HG03558 (cell line): ENCODE data around the gene PRKAR1B.

Experiments
- ATAC-seq: cut with Tn5 transposase; IDR thresholded peaks from one replicate; pipeline ENCODE4 v1.9.1; 2021; ENCODE audit warnings: moderate number of reproducible peaks; ENCODE audit not compliant: unreplicated experiment; ENCODE audit errors: extremely low read depth

PRKAR1B gene

DNA sequence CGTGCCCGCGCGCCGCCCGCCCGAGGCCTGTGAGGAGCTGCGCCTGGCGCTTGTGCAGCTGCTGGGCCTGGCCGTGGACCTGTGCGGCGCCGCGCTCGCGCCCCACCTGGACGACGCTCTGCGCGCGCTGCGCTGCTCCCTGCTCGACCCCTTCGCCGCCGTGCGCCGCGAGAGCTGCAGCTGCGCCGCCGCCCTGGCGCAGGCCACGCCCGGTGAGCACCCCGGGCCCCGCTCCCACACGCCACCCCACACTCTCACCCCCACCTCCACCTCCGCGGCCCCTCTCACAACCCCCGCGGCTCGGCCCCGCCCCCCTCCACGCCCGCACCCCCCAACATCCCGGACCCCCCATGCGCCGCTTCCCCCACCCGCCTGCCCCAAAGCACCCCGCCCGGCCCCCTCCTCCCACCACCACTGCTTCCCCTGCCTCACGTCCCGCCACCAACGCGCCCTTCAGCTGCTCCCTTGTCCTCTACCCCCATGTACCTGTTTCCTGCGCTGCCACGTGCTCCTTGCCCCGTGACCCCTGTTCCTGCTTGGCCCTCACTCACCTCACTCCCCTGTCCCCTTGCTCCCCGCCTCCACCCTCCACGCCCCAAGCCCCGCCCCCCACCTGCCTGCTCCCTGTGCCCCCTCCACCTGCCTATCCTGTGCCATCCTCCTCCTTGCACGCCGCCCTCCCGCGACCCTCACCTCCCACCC is at the start of gene PRKAR1B:
TSS of gene PRKAR1B (minus strand) at position 178 of the 702 bp plus-strand sequence. CDS start 15,776 bp downstream, outside the sequence.
- peak; percentile 20 for ATAC-seq

DNA sequence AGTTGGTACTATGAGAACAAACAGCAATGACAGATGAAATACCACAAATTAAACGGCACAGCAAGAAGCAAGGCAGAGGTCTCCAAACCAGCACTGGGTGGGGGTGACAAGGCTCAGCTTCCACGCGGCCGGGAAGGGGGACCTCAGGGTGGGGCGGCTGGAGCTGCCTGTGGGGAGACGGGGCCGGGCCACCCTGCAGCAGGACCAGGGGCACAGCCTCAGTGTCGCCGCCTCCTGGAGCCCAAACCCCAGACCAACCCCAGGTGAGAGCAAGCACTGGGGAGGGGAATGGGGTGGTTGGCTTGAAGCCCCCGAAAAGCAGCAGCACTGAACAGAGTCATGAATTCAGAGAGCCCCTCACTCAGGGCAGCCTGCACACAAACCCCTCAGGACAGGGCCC is 49.3 kb upstream of the PRKAR1B start:
- ATAC-seq, result no peak

DNA sequence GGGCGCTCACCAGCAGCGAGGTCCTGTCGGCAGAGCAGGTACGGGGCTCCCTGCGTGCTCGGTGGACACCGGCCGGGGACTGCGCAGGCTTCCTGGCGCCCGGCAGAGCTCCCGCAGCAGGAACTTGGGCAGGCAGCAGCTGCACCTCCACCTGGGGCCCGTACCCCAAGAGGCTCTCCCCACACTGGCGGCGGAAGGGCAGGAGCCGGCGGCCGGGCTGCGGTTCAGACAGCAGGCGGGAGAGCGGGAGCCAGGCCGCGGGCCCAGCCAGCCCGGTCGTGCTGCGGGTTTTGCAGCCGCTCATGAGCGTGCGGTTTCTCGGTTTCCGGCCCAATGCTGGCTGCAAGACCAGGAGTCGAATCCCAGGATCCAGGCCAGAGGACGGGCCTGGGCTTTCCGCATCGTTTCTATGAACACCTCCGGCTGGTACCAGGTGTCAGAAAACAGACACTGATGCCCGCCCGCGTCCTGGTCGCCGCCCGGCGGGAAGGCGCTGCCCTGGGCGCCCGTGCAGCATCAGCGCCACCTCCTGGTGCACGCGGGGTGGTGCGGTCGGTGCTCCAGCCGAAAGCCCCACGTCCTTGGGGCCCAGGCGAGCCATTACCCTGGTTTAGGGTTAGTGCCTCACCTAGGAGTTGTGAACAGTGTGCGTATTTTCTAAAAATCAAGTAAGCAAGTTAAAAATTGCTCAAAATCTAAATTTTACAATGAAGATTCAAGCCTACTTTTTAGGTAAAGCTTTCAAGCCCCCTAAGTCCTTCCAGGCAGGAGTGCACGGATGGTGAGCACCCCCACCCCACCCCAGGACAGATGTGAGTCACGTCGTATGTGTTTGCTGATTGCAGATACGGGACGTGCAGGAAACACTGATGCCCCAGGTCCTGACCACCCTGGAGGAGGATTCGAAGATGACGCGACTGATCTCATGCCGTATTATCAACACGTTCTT is 47.4 kb upstream of the PRKAR1B start:
- ATAC-seq, result no peak

DNA sequence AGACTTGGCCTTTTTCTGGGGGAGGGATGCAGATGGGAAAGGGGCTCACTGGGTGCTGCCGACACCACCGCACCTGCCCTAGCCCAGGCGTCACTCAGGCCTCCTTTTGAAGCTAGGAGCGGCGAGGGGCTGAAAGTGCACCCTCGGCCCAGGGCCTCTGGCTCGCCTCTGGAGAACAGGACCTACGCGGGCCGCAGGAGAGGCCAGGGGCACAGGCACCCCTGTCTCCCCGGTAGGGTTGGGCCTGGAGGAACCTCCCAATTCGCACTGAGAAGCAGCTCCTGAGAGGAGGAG is 46.5 kb upstream of the PRKAR1B start:
- ATAC-seq, result no peak

DNA sequence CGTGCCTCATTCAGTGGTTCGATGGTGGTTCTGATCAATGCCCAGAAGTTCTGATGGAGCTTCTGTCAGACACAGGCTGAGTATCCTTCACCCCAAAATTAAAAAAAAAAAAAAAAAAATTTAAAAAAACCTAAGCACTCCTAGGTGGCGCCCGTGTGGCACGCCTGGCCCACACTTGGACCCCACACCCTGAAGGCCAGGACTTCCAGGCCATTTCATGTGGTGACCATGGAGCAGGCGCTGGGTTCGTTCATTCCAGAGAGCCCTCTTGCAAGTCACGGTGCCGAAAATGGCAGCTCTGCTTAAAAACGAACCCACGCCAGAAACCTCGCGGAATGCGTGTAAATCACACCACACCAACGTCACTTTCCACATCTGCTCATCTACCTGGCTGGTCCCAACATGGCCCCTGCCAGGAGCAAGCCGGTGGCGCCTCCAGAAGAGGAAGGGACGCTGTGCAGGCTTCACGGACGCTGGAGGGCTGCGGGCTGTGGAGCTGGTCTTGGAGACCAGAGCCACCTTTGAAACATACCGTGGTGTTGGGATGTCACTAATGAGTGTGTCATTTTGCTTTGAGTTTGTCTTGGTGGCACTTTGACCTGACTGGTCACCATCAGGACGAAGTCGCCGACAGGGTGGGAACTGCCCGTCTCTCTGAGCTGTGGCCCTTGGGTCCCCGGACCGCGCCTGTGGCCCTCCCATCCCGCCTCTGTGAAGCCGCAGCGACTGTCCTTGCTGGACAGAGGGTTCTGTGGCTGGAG is 46.0 kb upstream of the PRKAR1B start:
- ATAC-seq, result no peak

DNA sequence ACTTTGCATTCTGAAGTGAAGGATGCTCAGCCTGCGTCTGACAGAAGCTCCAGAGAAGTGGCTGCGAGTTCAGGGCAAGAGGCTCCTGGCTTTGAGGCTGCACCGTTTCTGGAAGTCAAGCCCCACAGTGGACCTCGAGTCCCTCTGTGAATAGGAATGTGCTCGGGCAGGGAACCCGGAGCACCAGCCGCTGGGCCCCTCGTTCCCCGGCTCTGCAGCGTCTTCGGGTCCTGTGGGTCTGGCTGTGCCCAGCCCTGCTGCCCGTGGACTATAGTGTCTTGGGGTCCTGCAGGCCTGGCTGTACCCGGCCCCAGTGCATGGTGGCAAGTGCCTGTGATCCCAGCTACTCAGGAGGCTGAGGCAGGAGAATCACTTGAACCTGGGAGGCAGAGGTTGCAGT is 45.3 kb upstream of the PRKAR1B start:
- ATAC-seq, result no peak

DNA sequence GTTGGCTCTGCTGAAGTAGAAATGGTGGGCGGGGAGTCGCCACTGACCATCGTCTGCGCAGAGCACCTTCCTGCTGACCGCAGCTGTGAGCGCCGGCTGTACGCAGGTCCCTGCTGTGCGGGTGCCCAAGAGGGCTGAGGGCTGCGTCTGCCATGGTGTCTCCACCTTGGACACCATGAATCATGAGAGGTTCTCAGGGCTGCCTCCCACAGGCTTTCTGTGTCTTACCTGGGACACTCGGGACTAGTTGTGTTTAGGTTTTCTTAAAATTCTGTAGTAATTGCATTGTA is 44.9 kb upstream of the PRKAR1B start:
- ATAC-seq, result no peak

DNA sequence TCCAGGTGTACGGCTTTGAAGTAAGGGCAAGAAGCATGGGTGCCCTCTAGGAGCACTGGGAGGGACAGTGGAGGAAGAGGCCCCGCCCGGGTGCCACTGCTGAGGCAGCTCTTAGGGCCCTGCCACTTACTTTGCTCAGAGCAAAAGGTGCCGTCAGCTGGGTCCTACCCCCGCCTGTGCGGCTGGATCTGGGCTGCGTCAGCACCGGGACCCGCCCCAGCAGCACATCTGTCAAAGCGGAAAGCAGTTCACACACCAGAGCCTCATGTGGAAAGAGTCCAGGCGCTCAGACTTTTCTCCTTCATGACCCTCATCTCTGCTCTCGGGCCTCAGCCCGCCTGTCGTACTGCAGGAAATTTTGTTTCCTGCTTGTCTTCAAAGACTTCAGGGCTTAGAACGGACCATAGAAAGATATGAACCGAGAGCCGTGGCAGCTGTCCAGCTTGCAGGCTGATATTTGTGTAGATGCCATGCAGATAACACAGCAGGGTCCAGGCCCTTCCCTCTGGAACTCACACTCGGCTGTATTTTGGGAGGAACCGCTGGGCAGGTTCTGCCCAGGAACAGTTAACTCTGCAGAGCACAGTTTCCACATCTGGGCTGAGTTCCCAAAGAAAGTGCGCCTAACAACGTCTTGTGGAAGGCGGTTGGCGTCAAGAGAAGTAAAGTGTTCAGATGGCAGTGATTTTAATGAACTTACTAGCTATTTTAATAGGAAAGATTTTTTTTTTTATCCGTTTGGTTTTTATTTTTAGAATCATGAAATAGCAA is 44.3 kb upstream of the PRKAR1B start:
- ATAC-seq, result no peak

DNA sequence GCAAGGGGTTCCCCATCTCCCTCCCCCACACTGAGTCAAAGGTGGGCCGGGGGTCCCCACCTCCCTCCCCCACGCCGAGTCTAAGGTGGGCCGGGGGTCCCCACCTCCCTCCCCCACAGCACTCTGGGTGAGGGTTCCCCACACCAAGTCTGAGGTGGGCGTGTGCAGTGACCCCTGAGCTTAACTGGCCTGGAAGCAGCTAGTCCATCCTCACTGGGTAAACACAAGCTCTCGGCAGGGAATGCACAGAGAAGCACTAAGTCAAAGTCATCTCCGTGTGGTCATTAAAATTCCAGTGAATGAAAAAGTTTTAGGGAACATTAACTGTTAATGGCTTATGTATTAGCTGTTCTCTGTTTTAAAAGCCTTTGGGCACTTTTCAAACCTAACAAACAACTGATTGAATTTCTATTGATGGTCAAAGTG is 43.7 kb upstream of the PRKAR1B start:
- ATAC-seq, result no peak

DNA sequence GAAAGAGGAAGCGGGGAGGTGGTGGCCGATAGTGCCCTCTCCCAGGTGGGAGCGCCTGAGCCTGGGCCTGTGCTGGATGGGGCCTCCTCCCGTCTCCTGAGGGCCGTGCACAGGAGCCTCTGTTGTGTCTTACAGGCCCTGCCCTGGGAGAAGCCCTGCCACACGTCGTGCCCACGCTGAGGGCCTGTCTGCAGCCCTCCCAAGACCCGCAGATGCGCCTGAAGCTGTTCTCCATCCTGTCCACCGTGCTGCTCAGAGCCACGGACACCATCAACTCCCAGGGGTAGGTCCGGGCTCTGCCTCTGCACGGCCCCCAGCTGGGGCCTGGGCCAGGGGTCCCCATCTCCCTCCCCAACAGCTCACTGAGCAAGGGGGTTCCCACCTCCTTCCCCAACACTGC is 43.3 kb upstream of the PRKAR1B start:
- no peak for ATAC-seq

DNA sequence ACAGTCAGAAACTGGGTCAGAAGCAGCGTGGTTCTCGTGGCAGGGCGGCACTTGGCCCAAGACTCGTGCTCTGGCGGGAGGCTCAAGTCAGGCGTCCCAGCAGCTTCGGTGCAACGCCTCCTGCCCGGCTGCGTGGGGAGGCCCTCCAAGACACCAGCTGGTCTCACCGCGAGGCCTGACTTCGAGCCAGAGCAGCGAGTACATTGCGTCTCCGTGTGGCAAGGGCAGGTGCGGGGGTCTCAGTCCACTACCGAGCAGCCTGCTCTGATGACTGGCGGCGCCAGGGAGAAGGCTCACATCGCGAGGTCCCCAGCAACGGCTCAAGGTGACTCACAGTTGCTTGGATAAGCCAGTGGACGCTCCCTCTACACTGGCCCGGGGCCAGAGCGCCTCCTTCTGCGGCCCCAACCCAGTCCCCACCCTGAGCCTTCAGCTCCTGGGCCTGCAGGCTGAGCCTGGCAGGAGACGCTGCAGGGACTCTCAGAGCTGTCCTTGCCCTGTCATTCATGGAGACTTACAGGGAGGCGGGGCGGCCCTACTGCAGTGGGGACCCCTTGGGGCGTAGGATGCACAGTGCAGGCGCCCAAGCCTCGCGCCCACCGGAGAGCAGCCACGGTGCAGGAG is 41.9 kb upstream of the PRKAR1B start:
- ATAC-seq, result no peak

DNA sequence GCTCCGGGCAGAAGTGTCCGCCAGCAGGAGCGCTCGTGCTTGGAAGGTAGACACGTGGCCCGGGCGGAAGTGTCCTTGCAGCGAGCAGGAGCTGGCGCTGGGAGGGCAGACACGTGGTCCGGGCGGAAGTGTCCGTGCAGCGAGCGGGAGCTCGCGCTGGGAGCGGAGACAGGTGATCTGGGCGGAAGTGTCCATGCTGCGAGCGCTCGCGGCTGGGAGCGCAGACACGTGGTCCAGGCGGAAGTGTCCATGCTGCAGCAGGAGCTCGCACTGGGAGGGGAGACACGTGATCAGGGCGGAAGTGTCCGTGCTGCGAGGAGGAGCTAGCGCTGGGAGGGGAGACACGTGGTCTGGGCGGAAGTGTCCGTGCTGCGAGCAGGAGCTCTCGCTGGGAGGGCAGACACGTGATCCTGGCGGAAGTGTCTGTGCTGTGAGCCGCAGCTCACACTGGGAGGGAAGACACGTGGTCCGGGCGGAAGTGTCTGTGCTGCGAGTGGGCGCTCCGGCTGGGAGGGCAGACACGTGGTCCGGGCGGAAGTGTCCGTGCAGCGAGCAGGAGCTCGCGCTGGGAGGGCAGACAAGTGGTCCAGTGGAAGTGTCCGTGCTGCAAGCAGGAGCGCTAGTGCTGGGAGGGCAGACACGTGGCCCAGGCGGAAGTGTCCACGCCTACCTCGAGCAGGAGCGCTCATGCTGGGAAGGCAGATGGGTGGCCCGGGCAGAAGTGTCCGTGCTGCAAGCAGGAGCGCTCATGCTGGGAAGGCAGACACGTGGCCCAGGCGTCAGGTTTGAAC is 41.1 kb upstream of the PRKAR1B start:
- no peak for ATAC-seq

DNA sequence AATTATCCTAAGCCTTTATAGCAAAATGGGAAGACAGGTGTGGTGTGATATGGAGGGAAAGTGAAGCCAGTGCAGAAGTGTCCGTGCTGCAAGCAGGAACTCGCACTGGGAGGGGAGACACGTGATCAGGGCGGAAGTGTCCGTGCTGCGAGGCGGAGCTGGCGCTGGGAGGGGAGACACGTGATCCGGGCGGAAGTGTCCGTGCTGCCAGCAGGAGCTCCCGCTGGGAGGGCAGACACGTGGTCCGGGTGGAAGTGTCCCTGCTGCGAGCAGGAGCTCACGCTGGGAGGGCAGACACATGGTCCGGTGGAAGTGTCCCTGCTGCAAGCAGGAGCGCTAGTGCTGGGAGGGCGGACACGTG is 40.5 kb upstream of the PRKAR1B start:
- no peak for ATAC-seq

DNA sequence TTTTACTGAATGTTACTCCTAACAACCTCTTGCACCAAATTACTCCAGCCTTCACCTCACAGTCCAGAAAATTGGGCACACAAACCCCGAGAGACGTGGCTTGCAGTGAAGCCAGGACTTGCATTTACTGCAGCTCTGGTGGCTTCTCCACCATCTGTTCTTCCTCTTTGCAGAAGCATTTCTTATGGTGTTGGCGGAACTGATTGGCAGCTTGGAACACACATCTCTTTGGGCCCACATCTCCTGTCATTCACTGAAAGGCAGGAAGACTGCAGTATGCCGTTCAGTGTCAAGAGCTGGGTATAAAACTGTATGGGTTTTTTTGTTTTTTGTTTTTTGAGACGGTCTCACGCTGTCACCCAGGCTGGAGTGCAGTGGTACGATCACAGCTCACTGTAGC is 38.3 kb upstream of the PRKAR1B start:
- ATAC-seq, result no peak

DNA sequence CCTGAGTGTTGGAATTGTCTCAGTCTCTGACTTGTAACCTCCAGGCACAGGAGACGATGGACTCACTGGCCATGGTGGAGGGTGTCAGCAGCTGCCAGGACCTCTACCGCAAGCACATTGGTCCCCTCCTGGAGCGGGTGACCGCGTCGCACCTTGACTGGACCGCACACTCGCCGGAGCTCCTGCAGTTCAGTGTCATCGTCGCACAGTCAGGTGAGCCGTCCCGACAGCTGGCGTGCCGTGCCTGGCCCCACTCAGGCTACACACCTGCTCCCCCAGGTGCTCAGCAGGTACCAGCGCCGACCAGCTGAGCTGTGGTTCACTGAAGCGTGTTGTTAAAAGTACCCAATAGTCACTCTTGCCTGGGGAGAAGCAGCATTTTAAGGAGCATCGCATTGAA is 36.7 kb upstream of the PRKAR1B start:
- ATAC-seq, result no peak

DNA sequence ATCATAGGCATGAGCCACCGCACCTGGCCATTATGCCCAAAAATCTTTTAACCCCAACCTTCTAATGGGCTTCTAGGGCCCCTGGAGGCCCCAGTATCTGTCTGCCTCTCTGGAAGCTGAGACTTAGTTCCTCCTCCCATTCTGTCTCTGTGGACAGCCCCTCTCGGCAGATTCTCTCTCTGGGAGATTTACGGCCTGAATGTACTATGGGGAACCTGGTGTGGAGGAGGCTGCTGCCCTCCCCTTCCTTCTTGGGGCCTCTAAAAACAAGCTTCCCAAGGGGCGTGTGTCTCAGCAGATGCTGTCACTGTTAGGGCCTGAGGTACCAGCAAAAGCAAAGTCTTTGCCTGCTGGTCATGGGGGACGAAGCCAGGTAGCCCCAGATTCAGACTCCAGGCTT is 35.8 kb upstream of the PRKAR1B start:
- ATAC-seq, result no peak

DNA sequence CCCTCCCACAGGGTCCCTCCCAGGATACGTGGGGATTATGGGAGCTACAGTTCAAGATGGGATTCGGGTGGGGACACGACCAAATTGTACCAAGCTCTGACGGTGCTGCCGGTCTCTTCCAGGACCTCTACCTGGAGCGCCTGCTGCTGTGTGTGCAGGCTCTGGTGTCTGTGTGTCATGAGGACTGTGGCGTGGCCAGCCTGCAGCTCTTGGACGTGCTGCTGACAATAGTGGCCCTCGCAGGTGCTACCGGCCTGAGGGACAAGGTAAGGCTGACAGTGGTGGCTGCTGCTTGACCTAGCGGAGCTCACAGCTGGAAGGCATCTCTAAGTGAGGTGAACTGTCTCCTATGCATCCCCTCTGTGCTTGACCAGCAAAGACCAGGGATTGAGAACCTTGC is 34.5 kb upstream of the PRKAR1B start:
- ATAC-seq, result no peak

DNA sequence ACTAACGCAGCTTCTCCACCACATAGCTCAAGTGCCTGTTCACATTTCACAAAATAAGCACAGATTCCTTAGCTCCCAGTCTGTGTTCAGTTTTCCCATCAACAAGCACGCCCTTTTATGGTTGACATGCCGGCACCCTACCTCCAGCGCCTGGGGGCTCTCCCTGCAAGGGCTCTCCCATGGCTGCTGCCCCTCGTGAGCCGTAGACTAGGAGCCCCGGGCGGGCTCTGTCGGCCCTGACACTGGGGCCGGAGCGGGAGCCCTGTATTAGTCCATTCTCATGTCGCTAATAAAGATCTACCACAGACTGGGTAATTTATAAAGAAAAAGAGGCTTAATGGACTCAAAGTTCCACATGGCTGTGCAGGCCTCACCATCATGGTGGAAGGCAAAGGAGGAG is 34.0 kb upstream of the PRKAR1B start:
- ATAC-seq, result no peak

DNA sequence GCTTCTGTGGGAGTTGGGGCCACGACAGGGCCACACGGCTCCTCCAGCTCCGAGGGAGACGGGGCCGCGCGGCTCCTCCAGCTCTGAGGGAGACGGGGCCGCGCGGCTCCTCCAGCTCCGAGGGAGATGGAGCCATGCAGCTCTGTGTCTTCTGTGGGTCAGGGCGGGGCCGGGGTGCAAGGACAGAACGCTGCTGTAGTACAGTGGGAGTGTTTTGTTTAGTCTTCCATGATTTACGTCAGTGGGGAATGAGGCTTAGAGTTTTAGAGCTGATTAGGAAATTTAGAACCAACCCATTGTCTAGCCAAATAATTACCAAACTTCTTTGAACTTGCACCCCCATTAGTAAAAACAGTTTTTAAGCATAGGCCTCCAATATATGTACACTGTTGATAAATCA is 32.9 kb upstream of the PRKAR1B start:
- ATAC-seq, result no peak
